Measurements from ENCODE around the gene HDAC6. TPM values are rescaled to one million over a fixed set of nuclear protein-coding genes. Genes with fewer than 3 reads are reported as not detected.

HDAC6 gene
- 24.5 to 38.5 TPM (median 32.5 TPM) in 5 replicates for total RNA-seq (2022; extraction: Qiagen RNA extraction; ENCODE audit: low read depth)

DNA sequence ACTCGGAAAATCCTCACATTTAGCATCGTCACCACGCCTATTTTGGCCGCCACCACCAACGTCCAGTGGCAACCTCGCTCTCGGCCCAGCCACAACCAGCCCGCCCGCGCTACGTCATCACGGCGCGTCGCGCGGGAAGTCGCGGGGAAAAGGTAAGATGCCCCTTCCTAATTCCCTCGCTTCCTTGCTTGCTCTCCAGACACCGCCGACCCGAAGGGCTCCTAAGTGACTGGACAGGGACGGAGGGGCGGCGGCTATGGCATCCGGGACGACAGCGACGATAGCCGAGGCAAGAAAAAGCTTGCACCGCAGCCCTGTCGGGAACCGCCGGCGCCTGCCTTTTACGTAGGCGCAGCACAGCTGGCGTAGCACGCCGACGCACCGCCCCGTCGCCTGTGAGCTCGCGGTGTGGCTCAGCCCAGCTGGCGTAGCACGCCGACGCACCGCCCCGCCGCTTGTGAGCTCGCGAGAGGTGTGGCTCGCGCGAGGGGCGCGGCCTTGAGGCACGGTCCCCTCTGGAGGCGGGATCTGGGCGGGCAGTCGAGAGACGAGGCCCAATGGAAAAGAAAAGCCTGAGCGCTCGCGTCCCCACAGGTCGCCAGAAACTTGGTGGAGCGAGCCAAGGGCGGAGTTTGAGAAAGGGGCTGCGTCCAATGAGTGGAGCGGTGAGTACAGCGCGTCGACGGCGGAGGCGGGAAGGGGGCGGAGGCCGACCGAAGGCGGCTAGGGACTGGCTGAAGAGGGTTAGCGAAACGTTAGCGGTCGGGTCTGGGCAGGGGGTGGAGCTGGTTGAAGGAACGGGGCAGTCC is at the start of gene HDAC6:
Gene HDAC6, plus strand, starts transcription at position 788 of the 809 bp plus-strand sequence. CDS start 626 bp downstream, outside the sequence.

DNA sequence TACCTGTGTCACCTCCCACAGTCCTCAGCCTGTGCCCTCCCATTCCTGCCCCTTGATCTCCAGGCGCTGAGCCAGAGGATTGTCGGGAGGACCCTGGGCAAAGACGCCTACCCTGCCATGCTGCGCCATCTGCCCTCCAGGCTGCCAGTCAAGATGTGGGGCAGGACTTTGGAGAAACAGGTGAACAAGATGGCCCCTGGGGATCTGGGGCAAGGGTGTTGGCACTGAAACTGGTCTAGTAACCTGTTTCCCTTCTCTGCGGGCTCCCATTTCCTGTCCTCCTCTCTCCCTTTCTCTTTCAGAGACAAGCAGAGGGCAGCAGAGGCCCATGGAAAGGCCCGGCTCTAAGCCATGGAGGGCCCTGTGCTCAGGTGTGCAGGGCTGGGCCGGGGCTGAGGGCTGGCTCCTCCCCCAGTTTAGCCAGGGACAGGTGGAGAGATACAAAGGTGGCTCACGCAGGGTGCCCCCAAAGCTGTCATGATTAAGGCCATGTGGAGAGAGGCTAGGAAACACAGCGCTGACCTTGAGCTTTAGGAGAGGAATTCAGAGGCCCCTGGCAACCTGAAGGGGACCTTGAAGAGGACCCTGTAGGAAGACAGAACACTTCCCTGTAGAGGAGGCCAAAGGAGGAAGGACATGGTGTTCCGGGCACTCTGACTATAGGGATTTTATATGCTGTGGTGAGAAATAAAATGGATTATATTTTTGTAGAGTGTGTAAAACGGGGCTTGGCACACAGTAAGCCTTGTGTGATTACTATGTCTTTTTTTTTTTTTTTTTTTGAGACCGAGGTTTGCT is 40.0 kb upstream of the HDAC6 start, which contains the start of gene GLOD5:
Gene GLOD5, plus strand, starts transcription at position 74 of the 798 bp plus-strand sequence. Its CDS starts 44 bp downstream, at position 118.

DNA sequence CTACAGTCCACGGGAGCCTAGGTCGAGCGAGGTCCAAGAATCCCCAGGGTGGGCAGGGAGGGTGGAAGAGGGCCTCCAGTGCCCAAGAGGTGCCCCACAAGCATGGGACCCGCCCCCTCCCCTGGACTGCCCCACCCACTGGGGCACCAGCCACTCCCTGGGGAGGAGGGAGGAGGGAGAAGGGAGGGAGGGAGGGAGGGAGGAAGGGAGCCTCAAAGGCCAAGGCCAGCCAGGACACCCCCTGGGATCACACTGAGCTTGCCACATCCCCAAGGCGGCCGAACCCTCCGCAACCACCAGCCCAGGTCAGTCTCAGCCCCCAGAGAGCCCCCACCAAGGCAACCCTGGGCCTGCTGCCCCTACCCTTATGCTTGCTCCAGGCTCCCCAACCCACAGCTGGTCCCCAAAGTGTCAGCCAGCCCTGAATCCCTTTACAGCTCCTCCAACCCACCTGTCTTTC is 15.5 kb upstream of the HDAC6 start, which contains the start of gene GATA1:
Gene GATA1, plus strand, starts transcription at position 250 of the 460 bp plus-strand sequence. CDS start 4,520 bp downstream, outside the sequence.

DNA sequence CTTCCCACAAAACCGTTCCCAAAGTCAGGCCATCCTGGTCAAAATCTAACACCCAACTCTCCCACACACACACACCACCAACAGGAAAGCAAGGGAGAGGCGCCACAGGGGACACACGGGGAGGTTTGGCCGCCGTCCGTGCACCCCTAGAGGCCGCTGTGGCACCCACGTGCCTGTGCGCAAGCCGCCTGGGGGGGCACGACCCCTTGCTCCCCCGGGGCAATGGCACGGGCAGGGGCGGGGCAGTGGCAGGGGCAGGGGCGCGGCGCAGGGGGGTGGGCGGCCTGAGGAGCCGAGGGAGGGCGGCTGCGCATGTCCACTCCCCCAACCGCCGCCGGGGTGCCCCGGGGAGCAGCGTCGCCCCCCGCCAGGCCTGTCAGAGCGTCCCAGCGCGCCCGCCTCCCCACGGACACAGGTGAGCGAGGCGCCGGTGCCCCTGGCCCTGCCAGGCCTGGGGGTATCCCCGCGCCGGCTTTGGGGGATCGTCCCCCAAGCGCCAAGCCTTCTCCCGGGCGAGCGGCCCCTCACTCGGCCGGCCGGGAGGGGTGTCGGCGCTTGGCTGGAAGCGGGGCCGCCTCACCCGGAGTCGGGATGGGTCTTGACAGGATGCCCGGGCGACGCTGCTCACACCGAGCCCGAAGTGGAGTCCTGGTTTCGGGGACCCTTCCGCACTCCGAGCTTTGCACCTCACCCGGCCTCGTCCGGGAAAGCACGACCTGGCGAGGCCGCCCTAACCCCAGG is 24.4 kb downstream of the HDAC6 start, which contains the start of gene ERAS:
Gene ERAS, plus strand, starts transcription at position 379 of the 741 bp plus-strand sequence. CDS start 2,611 bp downstream, outside the sequence.

DNA sequence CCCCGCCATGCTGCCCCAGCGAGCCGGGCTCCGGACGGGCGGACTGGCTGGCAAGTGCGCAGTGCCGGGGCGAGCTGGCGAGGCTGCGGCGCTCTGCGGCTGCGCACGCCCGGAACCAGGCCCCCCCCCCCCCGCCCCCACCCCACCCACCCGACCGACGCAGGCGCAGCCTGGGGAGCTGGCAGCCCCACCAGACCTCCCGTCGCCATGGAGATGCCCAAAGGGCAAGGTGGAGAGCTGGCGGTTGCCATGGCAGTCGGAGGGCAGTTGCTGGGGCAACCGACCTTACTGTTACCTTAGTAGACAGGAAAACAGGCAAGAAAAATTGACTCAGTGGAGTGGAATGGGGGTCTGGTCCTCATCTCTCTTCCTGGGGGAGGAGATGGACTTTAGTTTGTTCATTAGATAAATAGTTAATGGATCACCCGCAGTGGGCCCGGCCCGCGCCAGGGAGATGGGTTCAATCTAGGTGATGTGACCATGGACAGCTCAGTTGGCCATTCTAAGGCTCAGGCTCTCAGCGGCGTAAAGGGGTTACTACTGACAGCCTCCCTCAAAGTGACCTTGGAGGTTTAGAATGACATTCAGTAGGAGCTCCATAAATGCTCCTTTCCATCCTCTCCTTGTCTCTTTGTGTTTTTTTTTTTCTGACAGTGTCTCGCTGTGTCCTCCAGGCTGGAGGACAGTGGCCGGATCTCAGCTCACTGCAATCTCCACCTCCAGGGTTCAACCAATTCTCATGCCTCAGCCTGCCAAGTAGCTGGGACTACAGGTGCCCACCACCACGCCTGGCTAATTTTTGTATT is 33.9 kb downstream of the HDAC6 start, which contains the start of gene PCSK1N:
Gene PCSK1N, minus strand, starts transcription at position 87 of the 806 bp plus-strand sequence. Its CDS starts 78 bp downstream, at position 9.

Other genes with a start within 250 kb of the HDAC6 start
- 327 to 627 TPM (median 354 TPM) in 5 replicates for gene RBM3, start 227.6 kb upstream of the HDAC6 start, total RNA-seq (2022; extraction: Qiagen RNA extraction; ENCODE audit: low read depth)
- gene WDR13, start 204.6 kb upstream of the HDAC6 start, total RNA-seq (2022; extraction: Qiagen RNA extraction; ENCODE audit: low read depth), result 56.8 to 92.4 TPM (median 73.5 TPM) in 5 replicates
- 0.13 to 0.52 TPM (median 0.19 TPM) in 4 of 5 replicates, not detected in the other for gene WAS, start 118.3 kb upstream of the HDAC6 start, total RNA-seq (2022; extraction: Qiagen RNA extraction; ENCODE audit: low read depth)
- 17.4 to 24.2 TPM (median 23.1 TPM) in 5 replicates for gene SUV39H1, start 105.3 kb upstream of the HDAC6 start, total RNA-seq (2022; extraction: Qiagen RNA extraction; ENCODE audit: low read depth)
- not detected in 5 replicates for gene GLOD5, start 40.3 kb upstream of the HDAC6 start, total RNA-seq (2022; extraction: Qiagen RNA extraction; ENCODE audit: low read depth)
- gene GATA1, start 15.5 kb upstream of the HDAC6 start, total RNA-seq (2022; extraction: Qiagen RNA extraction; ENCODE audit: low read depth), result not detected in 5 replicates
- 0.19 TPM in 1 of 5 replicates, not detected in the others for gene ERAS, start 24.4 kb downstream of the HDAC6 start, total RNA-seq (2022; extraction: Qiagen RNA extraction; ENCODE audit: low read depth)
- 14.2 to 57.6 TPM (median 52.0 TPM) in 5 replicates for gene PCSK1N, start 33.5 kb downstream of the HDAC6 start, total RNA-seq (2022; extraction: Qiagen RNA extraction; ENCODE audit: low read depth)
- gene TIMM17B, start 95.7 kb downstream of the HDAC6 start, total RNA-seq (2022; extraction: Qiagen RNA extraction; ENCODE audit: low read depth), result 65.2 to 99.9 TPM (median 98.2 TPM) in 5 replicates
- gene PQBP1, start 95.9 kb downstream of the HDAC6 start, total RNA-seq (2022; extraction: Qiagen RNA extraction; ENCODE audit: low read depth), result 88.6 to 103 TPM (median 94.0 TPM) in 5 replicates
- 42.8 to 68.8 TPM (median 65.0 TPM) in 5 replicates for gene SLC35A2, start 109.6 kb downstream of the HDAC6 start, total RNA-seq (2022; extraction: Qiagen RNA extraction; ENCODE audit: low read depth)
- 8.5 to 10.0 TPM (median 9.0 TPM) in 5 replicates for gene PIM2, start 117.0 kb downstream of the HDAC6 start, total RNA-seq (2022; extraction: Qiagen RNA extraction; ENCODE audit: low read depth)
- 60.4 to 71.4 TPM (median 64.7 TPM) in 5 replicates for gene OTUD5, start 155.5 kb downstream of the HDAC6 start, total RNA-seq (2022; extraction: Qiagen RNA extraction; ENCODE audit: low read depth)
- gene KCND1, start 169.8 kb downstream of the HDAC6 start, total RNA-seq (2022; extraction: Qiagen RNA extraction; ENCODE audit: low read depth), result 0.92 to 1.6 TPM (median 1.2 TPM) in 5 replicates
- 15.0 to 24.2 TPM (median 23.6 TPM) in 5 replicates for gene GRIPAP1, start 200.2 kb downstream of the HDAC6 start, total RNA-seq (2022; extraction: Qiagen RNA extraction; ENCODE audit: low read depth)
- 38.3 to 57.8 TPM (median 54.4 TPM) in 5 replicates for gene TFE3, start 241.3 kb downstream of the HDAC6 start, total RNA-seq (2022; extraction: Qiagen RNA extraction; ENCODE audit: low read depth)